GM12878 (cell line): ENCODE data around the gene OR2H2. TPM values are rescaled to one million over a fixed set of nuclear protein-coding genes. Genes with fewer than 3 reads are reported as not detected.

Experiments
- ATAC-seq: fragments of 200-7000 bp; cut with Tn5 transposase; 3 replicates; pipeline ENCODE4 v1.9.1; 2020; ENCODE audit warnings: mild to moderate bottlenecking, moderate library complexity
- BruUV-seq: library from RNA; stranded (reverse); fragments of 400-500 nt; replicated peaks from 2 replicates; lab custom pipeline; 2021; lab: Mats Ljungman, UMichigan
- CTCF ChIA-PET: fragments of 300-600 bp; sonication (Branson Sonifier 250); formaldehyde crosslinking; extraction: SDS; loops from one replicate; lab custom pipeline; 2021; ENCODE audit warnings: inconsistent platforms; lab: Yijun Ruan, JAX
- POLR2A ChIA-PET: fragments of 350-600 bp; formaldehyde crosslinking; extraction: SDS; loops from one replicate; lab custom pipeline; 2021; ENCODE audit warnings: inconsistent platforms; lab: Charles Lee
- RAD21 ChIA-PET: fragments of 300-600 bp; sonication (Branson Sonifier 250); formaldehyde crosslinking; loops from one replicate; lab custom pipeline; 2023; ENCODE audit warnings: antibody characterized with exemption; ENCODE audit not compliant: unreplicated experiment; lab: Charles Lee
- SMC1A ChIA-PET: fragments of 300-600 bp; sonication (Branson Sonifier 250); formaldehyde crosslinking; loops from one replicate; lab custom pipeline; 2023; ENCODE audit not compliant: unreplicated experiment, uncharacterized antibody; lab: Charles Lee
- DNase-seq: peaks from one replicate; pipeline ENCODE4 v3.0.0-alpha.2; 2011; ENCODE audit warnings: low read depth, low spot score
- FAIRE-seq: peaks from 3 replicates; lab custom pipeline; 2011; peaks lifted over from hg19 to GRCh38; lab: Jason Lieb, UNC
- H2AFZ ChIP-seq: 2 replicates; pipeline ENCODE4 v1.6.0; 2011; ENCODE audit warnings: low read depth, low read length, control low read depth; ENCODE audit not compliant: control insufficient read depth
- H3K27ac ChIP-seq: 2 replicates; pipeline ENCODE4 v1.5.1; 2011; ENCODE audit warnings: control low read depth; ENCODE audit not compliant: control insufficient read depth, insufficient read depth
- H3K27me3 ChIP-seq, 2 experiments: replicated peaks in 1 of 2; 2 replicates each; pipeline versions ENCODE4 v1.6.0 to v1.6.1; 2011; ENCODE audit warnings: low read length in 1 of 2; ENCODE audit not compliant: control insufficient read depth in 2 of 2, insufficient read depth in 2 of 2
- H3K36me3 ChIP-seq, 2 experiments: 2 replicates each; pipeline ENCODE4 v1.5.1; 2011; ENCODE audit warnings: low read length in 1 of 2; ENCODE audit not compliant: control insufficient read depth in 2 of 2, insufficient read depth in 2 of 2
- H3K4me1 ChIP-seq: 2 replicates; pipeline ENCODE4 v1.6.1; 2011; ENCODE audit warnings: mild to moderate bottlenecking, low read length, moderate library complexity, mixed read lengths; ENCODE audit not compliant: control insufficient read depth, insufficient read depth
- H3K4me2 ChIP-seq: 2 replicates; pipeline ENCODE4 v1.6.0; 2011; ENCODE audit warnings: control low read depth; ENCODE audit not compliant: control insufficient read depth, insufficient read depth
- H3K4me3 ChIP-seq: fragments of 200-600 bp; sonication (generic); 2 replicates; pipeline ENCODE4 v1.5.1; 2016
- H3K79me2 ChIP-seq: 2 replicates; pipeline ENCODE4 v1.6.0; 2011; ENCODE audit warnings: low read length; ENCODE audit not compliant: control insufficient read depth, insufficient read depth
- H3K9ac ChIP-seq: 2 replicates; pipeline ENCODE4 v1.8.0; 2011; ENCODE audit warnings: low read length, control low read depth, mixed read lengths; ENCODE audit not compliant: control insufficient read depth, insufficient read depth
- H3K9me3 ChIP-seq: replicated peaks from 3 replicates; pipeline ENCODE4 v1.5.1; 2011; ENCODE audit warnings: mild to moderate bottlenecking, low read length; ENCODE audit not compliant: control insufficient read depth, insufficient read depth
- H4K20me1 ChIP-seq: 2 replicates; pipeline ENCODE4 v1.6.0; 2011; ENCODE audit not compliant: control insufficient read depth, insufficient read depth
- IKZF2 ChIP-seq, 2 experiments: fragments of 450-650 bp; IDR thresholded peaks; 2 replicates each; pipeline ENCODE4 v1.6.1; 2017; ENCODE audit warnings: mild to moderate bottlenecking in 2 of 2, moderate library complexity in 2 of 2
- KAT2A ChIP-seq: conservative IDR thresholded peaks from 2 replicates; pipeline ENCODE4 v1.6.1; 2011; ENCODE audit warnings: low read depth, low read length; ENCODE audit not compliant: control insufficient read depth
- SIX5 ChIP-seq: IDR thresholded peaks from 2 replicates; pipeline ENCODE4 v1.6.1; 2011; ENCODE audit warnings: mild to moderate bottlenecking, low read depth, low read length, moderate library complexity; ENCODE audit not compliant: severe bottlenecking
- SP1 ChIP-seq: IDR thresholded peaks from one replicate; pipeline ENCODE4 v1.6.1; 2011; ENCODE audit warnings: low read depth, low read length
- SUZ12 ChIP-seq: fragments of 200-600 bp; sonication (generic); IDR thresholded peaks from one replicate; pipeline ENCODE4 v1.6.1; 2018; ENCODE audit warnings: antibody characterized with exemption, mild to moderate bottlenecking; ENCODE audit not compliant: unreplicated experiment
- TARDBP ChIP-seq: IDR thresholded peaks from 2 replicates; pipeline ENCODE4 v1.6.1; 2016; ENCODE audit warnings: borderline replicate concordance
- ZNF592 ChIP-seq: fragments of 450-650 bp; IDR thresholded peaks from 2 replicates; pipeline ENCODE4 v1.6.1; 2017; ENCODE audit warnings: mild to moderate bottlenecking, moderate library complexity
- ZNF687 ChIP-seq: fragments of 450-650 bp; IDR thresholded peaks from 2 replicates; pipeline ENCODE4 v1.6.1; 2017; ENCODE audit warnings: mild to moderate bottlenecking, moderate library complexity
- ZSCAN29 ChIP-seq: fragments of 450-650 bp; IDR thresholded peaks from 2 replicates; pipeline ENCODE4 v1.6.1; 2017; ENCODE audit warnings: mild to moderate bottlenecking, moderate library complexity
- WGBS: methylation state at CpG from one replicate; pipeline ENCODE4 v1.1.6; 2016; ENCODE audit warnings: low lambda C conversion rate; ENCODE audit not compliant: insufficient replicate concordance, insufficient coverage; ENCODE audit errors: missing lambda C conversion rate; 5-methylcytosine and 5-hydroxymethylcytosine counted together
- in situ Hi-C: fragments of 300-500 bp; cut with MboI; formaldehyde crosslinking; loops from 9 replicates; pipeline ENCODE4 v1.14.3; 2018; ENCODE audit warnings: mixed read lengths
- intact Hi-C: fragments of 100-400 bp; cut with micrococcal nuclease; formaldehyde crosslinking; loops from one replicate; pipeline ENCODE4 v1.14.2; 2022; ENCODE audit not compliant: unreplicated experiment
- polyA plus RNA-seq, 11 experiments: library from polyadenylated mRNA; depleted of rRNA in 4 of 11; unstranded in 6 of 11; stranded (reverse) in 5 of 11; fragments of >200 nt; fragmentation: Nextera tagmentation in 4 of 11; fragmentation: Illumina TruSeq in 1 of 11; extraction: Ambion mirVana in 4 of 11; extraction: Trizol in 1 of 11; gene quantifications; 1 replicate in 1 of 11; 2 replicates in 10 of 11; pipeline versions ENCODE4 v1.2.1 to v1.2.3, GENCODE V29; 2011 to 2016; ENCODE audit warnings: inconsistent platforms in 2 of 11, missing spikeins in 2 of 11, low read depth in 1 of 11
- total RNA-seq, 4 experiments: library from RNA; depleted of rRNA in 3 of 4; stranded (reverse); fragments of >200 nt in 3 of 4; fragmentation: Illumina TruSeq in 1 of 4; extraction: Trizol in 1 of 4; gene quantifications; 2 replicates each; pipeline versions ENCODE4 v1.2.1 to v1.2.3, GENCODE V29; 2013 to 2021

The OR2H2 gene
- total and polyA plus RNA-seq, 10 of the 15 experiments (the other 5 are each of a cell fraction or from before 2014, with no cell fraction given), result not detected

GRCh38 chr6:29561606-29562181, 23.2 kb upstream of the OR2H2 start:
- in situ Hi-C loops, result no loop called here
- Histone ChIP-seq H3K9me3 (no peaks in the 10 kb centered on the region), H4K20me1 (no peaks in the 10 kb centered on the region), H3K4me3 (no peak overlapping the region), H3K9ac (no peak overlapping the region), H3K27ac (no peak overlapping the region), H2AFZ (no peak overlapping the region)
- no TSS peak for BruUV-seq
- 47% methylated on average over 1 of the region's 1 CpG for WGBS
- no peak for FAIRE-seq
- DNase-seq, result no peak
- RAD21 ChIA-PET, result no interaction called here
- TF ChIP-seq SP1, result no peak
- TF ChIP-seq KAT2A, result no peak
- no peak for TF ChIP-seq ZSCAN29
- TF ChIP-seq ZNF592, result peak; percentile 94
- TF ChIP-seq ZNF687, result peak; percentile 75
- TF ChIP-seq SIX5, result no peak
- TF ChIP-seq TARDBP, result no peak
- no peak for TF ChIP-seq IKZF2 (IDR thresholded peaks at IDR 0.05)
- no peak for TF ChIP-seq SUZ12
- TF ChIP-seq, all 136 proteins: peak for 2
- H3K4me1 ChIP-seq, result 0 out of 2 replicates have a peak, but pooled peaks cover 2% of the 10 kb centered on the region
- ChIA-PET SMC1A (no interaction called here), POLR2A (no interaction called here), CTCF (no interaction called here)
- no peaks in the 10 kb centered on the region; a peak in 1 of 4 replicates for H3K27me3 ChIP-seq
- H3K79me2 ChIP-seq, result no peaks in the 10 kb centered on the region
- H3K4me2 ChIP-seq, result no peak overlapping the region
- no peak for ATAC-seq
- no peaks in the 10 kb centered on the region for H3K36me3 ChIP-seq
- intact Hi-C loops, result no loop called here
